ENCODE data around the gene DBR1. TPM values are rescaled to one million over a fixed set of nuclear protein-coding genes. Genes with fewer than 3 reads are reported as not detected.

Gene DBR1
- total and polyA plus RNA-seq, 4 donors, result 3.2 to 11.0 (median 5.6) TPM

DNA sequence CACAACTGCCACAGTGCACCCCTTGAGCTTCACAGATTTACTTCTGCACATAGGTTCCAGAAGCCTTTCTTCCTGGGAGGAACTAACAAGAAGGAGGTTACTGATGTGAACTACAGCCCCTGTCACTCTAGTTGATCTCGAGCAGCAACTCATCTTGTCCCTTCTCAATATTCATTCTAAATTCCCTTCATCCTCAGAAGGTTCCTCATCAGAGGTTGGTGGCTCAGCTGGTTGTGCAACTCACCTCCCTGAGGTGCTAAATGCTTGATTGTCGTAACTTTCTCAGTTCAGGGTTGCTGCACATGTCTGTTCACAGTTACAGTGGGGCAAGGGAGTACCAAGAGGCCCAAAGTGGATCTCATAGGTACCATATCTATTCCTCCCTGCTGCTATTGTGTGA, 36.9 kb downstream of the DBR1 start:
- H3K4me1 ChIP-seq (ENCODE audit: control insufficient read depth in 4 of 4, insufficient read depth in 4 of 4, low read length in 3 of 4), result no peaks in the 10 kb centered on the region
- H3K9me3 ChIP-seq (ENCODE audit: control insufficient read depth in 4 of 4, low read length in 3 of 4), result no peaks in the 10 kb centered on the region
- DNase-seq (ENCODE audit: low spot score), result no peak

DNA sequence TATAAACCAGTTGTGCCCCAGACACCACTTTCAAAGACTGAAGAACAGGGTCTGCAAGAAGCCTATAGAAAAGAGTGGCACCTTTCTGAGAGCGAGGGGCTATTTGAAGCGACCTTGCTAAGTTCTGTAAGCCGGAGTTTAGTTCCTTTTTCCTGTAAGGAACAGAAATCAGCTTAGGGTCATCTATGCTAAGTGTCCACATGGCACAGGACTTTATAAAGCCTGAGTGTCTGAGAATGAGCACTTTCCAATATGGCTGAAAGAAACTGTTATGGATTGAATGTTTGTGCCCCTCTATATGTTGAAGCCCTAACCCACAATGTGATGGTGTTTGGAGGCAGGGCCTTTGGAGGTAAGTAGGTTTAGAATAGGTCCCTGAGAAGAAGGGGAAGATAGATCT, 38.5 kb downstream of the DBR1 start:
- WGBS, result 63% methylated on average over 3 of the region's 3 CpGs
- H3K4me3 ChIP-seq (ENCODE audit: low read depth in 1 of 3, low read length in 3 of 3), result no peak overlapping the region
- H3K9ac ChIP-seq (ENCODE audit: low read depth in 1 of 2, low read length in 2 of 2), result no peak overlapping the region
- H3K9me3 ChIP-seq (ENCODE audit: control insufficient read depth in 4 of 4, low read length in 3 of 4), result no peaks in the 10 kb centered on the region
- no peaks in the 10 kb centered on the region for H3K27me3 ChIP-seq (ENCODE audit: control insufficient read depth in 4 of 4, insufficient read depth in 4 of 4, low read length in 3 of 4)
- H3K27ac ChIP-seq (ENCODE audit: low read depth in 1 of 2, low read length in 2 of 2), result no peak overlapping the region
- H3K36me3 ChIP-seq (ENCODE audit: control insufficient read depth in 4 of 4, insufficient read depth in 3 of 4, low read depth in 1 of 4, low read length in 3 of 4), result no peaks in the 10 kb centered on the region
- no peak for TF ChIP-seq NR2F2 (IDR thresholded peaks at IDR 0.05)
- TF ChIP-seq, protein P1, sequence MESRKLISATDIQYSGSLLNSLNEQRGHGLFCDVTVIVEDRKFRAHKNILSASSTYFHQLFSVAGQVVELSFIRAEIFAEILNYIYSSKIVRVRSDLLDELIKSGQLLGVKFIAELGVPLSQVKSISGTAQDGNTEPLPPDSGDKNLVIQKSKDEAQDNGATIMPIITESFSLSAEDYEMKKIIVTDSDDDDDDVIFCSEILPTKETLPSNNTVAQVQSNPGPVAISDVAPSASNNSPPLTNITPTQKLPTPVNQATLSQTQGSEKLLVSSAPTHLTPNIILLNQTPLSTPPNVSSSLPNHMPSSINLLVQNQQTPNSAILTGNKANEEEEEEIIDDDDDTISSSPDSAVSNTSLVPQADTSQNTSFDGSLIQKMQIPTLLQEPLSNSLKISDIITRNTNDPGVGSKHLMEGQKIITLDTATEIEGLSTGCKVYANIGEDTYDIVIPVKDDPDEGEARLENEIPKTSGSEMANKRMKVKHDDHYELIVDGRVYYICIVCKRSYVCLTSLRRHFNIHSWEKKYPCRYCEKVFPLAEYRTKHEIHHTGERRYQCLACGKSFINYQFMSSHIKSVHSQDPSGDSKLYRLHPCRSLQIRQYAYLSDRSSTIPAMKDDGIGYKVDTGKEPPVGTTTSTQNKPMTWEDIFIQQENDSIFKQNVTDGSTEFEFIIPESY (IDR thresholded peaks at IDR 0.05), result no peak
- TF ChIP-seq TAF1 (conservative IDR thresholded peaks at IDR 0.05), result no peak
- TF ChIP-seq, protein P2, sequence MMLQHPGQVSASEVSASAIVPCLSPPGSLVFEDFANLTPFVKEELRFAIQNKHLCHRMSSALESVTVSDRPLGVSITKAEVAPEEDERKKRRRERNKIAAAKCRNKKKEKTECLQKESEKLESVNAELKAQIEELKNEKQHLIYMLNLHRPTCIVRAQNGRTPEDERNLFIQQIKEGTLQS (IDR thresholded peaks at IDR 0.05), result no peak
- TF ChIP-seq SP1 (IDR thresholded peaks at IDR 0.05), result no peak
- TF ChIP-seq HNF4A (conservative IDR thresholded peaks at IDR 0.05), result no peak
- TF ChIP-seq RXRA (IDR thresholded peaks at IDR 0.05), result no peak
- no peak for DNase-seq (ENCODE audit: low spot score)
- no peaks in the 10 kb centered on the region for H3K4me1 ChIP-seq (ENCODE audit: control insufficient read depth in 4 of 4, insufficient read depth in 4 of 4, low read length in 3 of 4)

More for the DNA sequence above, 36.9 kb downstream of the DBR1 start:
- TF ChIP-seq HNF4A (conservative IDR thresholded peaks at IDR 0.05) (no peak), HNF4G (IDR thresholded peaks at IDR 0.05) (no peak), JUND (IDR thresholded peaks at IDR 0.05) (no peak), NR2F2 (IDR thresholded peaks at IDR 0.05) (no peak), TAF1 (conservative IDR thresholded peaks at IDR 0.05) (no peak), FOXA1 (IDR thresholded peaks at IDR 0.05) (no peak), YY1 (IDR thresholded peaks at IDR 0.05) (no peak), EGR1 (IDR thresholded peaks at IDR 0.05; ENCODE audit: low read depth in 2 of 2) (no peak), RAD21 (IDR thresholded peaks at IDR 0.05) (no peak), GABPA (IDR thresholded peaks at IDR 0.05 in 1 of 2, conservative IDR thresholded peaks at IDR 0.05 in 1 of 2) (no peak), RXRA (IDR thresholded peaks at IDR 0.05) (no peak), FOXA2 (IDR thresholded peaks at IDR 0.05) (no peak), SP1 (IDR thresholded peaks at IDR 0.05) (no peak)
- TF ChIP-seq, protein P1 (IDR thresholded peaks at IDR 0.05), result no peak
- TF ChIP-seq, protein P3, sequence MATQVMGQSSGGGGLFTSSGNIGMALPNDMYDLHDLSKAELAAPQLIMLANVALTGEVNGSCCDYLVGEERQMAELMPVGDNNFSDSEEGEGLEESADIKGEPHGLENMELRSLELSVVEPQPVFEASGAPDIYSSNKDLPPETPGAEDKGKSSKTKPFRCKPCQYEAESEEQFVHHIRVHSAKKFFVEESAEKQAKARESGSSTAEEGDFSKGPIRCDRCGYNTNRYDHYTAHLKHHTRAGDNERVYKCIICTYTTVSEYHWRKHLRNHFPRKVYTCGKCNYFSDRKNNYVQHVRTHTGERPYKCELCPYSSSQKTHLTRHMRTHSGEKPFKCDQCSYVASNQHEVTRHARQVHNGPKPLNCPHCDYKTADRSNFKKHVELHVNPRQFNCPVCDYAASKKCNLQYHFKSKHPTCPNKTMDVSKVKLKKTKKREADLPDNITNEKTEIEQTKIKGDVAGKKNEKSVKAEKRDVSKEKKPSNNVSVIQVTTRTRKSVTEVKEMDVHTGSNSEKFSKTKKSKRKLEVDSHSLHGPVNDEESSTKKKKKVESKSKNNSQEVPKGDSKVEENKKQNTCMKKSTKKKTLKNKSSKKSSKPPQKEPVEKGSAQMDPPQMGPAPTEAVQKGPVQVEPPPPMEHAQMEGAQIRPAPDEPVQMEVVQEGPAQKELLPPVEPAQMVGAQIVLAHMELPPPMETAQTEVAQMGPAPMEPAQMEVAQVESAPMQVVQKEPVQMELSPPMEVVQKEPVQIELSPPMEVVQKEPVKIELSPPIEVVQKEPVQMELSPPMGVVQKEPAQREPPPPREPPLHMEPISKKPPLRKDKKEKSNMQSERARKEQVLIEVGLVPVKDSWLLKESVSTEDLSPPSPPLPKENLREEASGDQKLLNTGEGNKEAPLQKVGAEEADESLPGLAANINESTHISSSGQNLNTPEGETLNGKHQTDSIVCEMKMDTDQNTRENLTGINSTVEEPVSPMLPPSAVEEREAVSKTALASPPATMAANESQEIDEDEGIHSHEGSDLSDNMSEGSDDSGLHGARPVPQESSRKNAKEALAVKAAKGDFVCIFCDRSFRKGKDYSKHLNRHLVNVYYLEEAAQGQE (IDR thresholded peaks at IDR 0.05), result no peak
- TF ChIP-seq, protein P2 (IDR thresholded peaks at IDR 0.05), result no peak
- TF ChIP-seq, protein P4, sequence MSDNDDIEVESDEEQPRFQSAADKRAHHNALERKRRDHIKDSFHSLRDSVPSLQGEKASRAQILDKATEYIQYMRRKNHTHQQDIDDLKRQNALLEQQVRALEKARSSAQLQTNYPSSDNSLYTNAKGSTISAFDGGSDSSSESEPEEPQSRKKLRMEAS (IDR thresholded peaks at IDR 0.05), result no peak
- TF ChIP-seq, protein P5, sequence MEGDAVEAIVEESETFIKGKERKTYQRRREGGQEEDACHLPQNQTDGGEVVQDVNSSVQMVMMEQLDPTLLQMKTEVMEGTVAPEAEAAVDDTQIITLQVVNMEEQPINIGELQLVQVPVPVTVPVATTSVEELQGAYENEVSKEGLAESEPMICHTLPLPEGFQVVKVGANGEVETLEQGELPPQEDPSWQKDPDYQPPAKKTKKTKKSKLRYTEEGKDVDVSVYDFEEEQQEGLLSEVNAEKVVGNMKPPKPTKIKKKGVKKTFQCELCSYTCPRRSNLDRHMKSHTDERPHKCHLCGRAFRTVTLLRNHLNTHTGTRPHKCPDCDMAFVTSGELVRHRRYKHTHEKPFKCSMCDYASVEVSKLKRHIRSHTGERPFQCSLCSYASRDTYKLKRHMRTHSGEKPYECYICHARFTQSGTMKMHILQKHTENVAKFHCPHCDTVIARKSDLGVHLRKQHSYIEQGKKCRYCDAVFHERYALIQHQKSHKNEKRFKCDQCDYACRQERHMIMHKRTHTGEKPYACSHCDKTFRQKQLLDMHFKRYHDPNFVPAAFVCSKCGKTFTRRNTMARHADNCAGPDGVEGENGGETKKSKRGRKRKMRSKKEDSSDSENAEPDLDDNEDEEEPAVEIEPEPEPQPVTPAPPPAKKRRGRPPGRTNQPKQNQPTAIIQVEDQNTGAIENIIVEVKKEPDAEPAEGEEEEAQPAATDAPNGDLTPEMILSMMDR (IDR thresholded peaks at IDR 0.05; ENCODE audit: low read depth, low read length, missing input control), result no peak
- Histone ChIP-seq H3K27ac (ENCODE audit: low read depth in 1 of 2, low read length in 2 of 2) (no peak overlapping the region), H3K27me3 (ENCODE audit: control insufficient read depth in 4 of 4, insufficient read depth in 4 of 4, low read length in 3 of 4) (no peaks in the 10 kb centered on the region), H3K36me3 (ENCODE audit: control insufficient read depth in 4 of 4, insufficient read depth in 3 of 4, low read depth in 1 of 4, low read length in 3 of 4) (no peaks in the 10 kb centered on the region), H3K4me3 (ENCODE audit: low read depth in 1 of 3, low read length in 3 of 3) (no peak overlapping the region), H3K9ac (ENCODE audit: low read depth in 1 of 2, low read length in 2 of 2) (no peak overlapping the region)
- 67% methylated on average over 2 of the region's 2 CpGs for WGBS

All from liver (tissue), 9 donors.